HL-60/S4 treated with phorbol 12-myristate 13-acetate at 8.2 ng/mL for 4 days and 3 days (cell line): ENCODE measurements around the gene COMT.
"Not testable (repeated sequence)": the region's sequence is repeated elsewhere in the genome, so short reads cannot be mapped to it uniquely, and the experiment has no call there.

ENCODE experiments used
- in situ Hi-C: fragments of 300-500 bp; cut with MboI; formaldehyde crosslinking; loops from 2 replicates; pipeline ENCODE4 v1.15.0; 2022; ENCODE audit warnings: low sequenced_read_pairs

Gene COMT

GRCh38 chr22:19928207-19928606 lies 13.4 kb upstream of the COMT start:
- in situ Hi-C loops = no loop called here

- in situ Hi-C loops = no loop called here
Observed at GRCh38 chr22:19929586-19930550, 11.7 kb upstream of the COMT start.

GRCh38 chr22:19930551-19931486 lies 10.8 kb upstream of the COMT start:
- in situ Hi-C loops = no loop called here

- in situ Hi-C loops = no loop called here
Observed at GRCh38 chr22:19931514-19931913, 10.1 kb upstream of the COMT start.

- in situ Hi-C loops = no loop called here
Observed at GRCh38 chr22:19932367-19933206, 9.0 kb upstream of the COMT start.

GRCh38 chr22:19933341-19934241 lies 8.0 kb upstream of the COMT start:
- in situ Hi-C loops = no loop called here

GRCh38 chr22:19935123-19935718 lies 6.4 kb upstream of the COMT start:
- in situ Hi-C loops = not testable (repeated sequence)

- in situ Hi-C loops = no loop called here
Observed at GRCh38 chr22:19936513-19936912, 5.1 kb upstream of the COMT start.

GRCh38 chr22:19937616-19938473 lies 3.7 kb upstream of the COMT start:
- in situ Hi-C loops = no loop called here

- in situ Hi-C loops = no loop called here
Observed at GRCh38 chr22:19940536-19941364, 822 bp upstream of the COMT start.

- in situ Hi-C loops = no loop called here
Observed at GRCh38 chr22:19942157-19943081, 847 bp downstream of the COMT start.

- in situ Hi-C loops = no loop called here
Observed at GRCh38 chr22:19943082-19944026, 1.8 kb downstream of the COMT start.

GRCh38 chr22:19948057-19948760 lies 6.6 kb downstream of the COMT start:
- in situ Hi-C loops = no loop called here

- in situ Hi-C loops = no loop called here
Observed at GRCh38 chr22:19951346-19951745, 9.8 kb downstream of the COMT start.
